NCI-H524 treated with DMSO at 0.1 percent for 48 hours (cell line): ENCODE results near the gene HOMER2.
"Not testable (repeated sequence)": the region's sequence is repeated elsewhere in the genome, so short reads cannot be mapped to it uniquely, and the experiment has no call there.

Experiments
- DNase-seq: peaks from one replicate; lab custom pipeline; 2025; lab: John Stamatoyannopoulos, UW

HOMER2 gene

DNA sequence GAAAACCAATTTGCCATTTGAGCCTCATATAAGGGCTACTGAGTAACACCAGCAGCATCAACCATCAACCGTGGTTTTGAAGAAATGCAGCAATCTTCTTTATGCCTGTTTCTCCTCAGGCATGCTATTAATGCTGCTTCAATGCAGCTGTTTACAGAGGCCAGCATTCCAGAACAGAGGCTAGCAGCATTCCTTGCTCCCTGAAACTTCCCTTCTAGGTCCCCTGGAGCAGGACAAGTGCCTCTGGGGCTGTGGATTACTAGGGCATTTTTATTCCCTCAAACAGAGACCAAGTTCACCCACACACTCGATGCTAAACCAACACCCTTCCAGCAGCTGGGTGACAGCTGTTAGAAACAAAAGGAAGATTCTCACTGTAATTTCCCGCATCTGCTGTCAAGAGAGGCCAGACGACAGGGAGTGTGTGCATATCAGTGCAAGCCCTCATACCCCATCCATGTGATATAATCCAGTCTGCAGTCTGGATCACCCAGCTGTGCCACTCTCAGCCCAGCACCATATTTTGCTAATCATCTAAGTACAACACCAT, 57.5 kb downstream of the HOMER2 start:
- peak; percentile 78 for DNase-seq

- DNase-seq, result not testable (repeated sequence)
Measured at GRCh38 chr15:82893473-82893872, 59.0 kb downstream of the HOMER2 start.

DNA sequence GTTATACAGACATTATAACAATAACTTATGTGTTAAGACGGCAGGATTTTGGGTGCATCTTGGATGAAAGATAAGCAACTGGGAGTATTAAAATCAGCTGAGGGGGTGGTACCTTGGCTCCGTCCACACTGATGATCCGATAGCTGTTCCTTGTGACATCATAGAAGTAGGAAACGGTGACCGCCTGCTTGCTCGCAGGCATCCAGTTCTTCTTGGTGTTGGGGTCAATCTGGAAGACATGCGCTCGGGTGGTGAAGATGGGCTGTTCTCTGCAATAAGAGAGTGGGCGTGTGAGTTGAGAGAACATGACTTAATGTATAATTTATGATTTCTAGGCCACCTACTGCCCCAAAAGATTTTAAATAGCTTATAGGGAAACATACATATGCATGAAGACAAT, 59.9 kb downstream of the HOMER2 start:
- DNase-seq, result no peak

DNA sequence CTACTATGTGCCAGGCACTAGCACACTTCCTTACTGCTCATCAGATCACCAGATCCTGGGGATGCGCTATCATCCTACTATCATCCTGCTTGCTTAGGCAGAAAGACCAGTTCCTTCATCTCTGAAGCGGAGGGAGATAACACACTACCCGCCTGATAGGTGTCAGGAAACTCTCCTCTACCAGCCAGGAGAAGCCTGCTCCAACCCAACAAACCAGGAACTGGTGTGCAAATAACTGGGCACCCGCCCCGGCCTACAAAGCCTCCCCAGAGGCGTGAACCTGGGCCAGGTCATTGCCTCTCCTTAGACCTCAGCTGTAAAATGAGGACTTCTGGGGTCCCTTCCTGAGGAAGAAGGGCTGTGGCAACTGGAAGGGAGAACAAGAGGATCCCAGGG, 61.5 kb downstream of the HOMER2 start:
- DNase-seq, result no peak

- DNase-seq, result no peak
Measured at GRCh38 chr15:82890338-82890994, 62.1 kb downstream of the HOMER2 start.

DNA sequence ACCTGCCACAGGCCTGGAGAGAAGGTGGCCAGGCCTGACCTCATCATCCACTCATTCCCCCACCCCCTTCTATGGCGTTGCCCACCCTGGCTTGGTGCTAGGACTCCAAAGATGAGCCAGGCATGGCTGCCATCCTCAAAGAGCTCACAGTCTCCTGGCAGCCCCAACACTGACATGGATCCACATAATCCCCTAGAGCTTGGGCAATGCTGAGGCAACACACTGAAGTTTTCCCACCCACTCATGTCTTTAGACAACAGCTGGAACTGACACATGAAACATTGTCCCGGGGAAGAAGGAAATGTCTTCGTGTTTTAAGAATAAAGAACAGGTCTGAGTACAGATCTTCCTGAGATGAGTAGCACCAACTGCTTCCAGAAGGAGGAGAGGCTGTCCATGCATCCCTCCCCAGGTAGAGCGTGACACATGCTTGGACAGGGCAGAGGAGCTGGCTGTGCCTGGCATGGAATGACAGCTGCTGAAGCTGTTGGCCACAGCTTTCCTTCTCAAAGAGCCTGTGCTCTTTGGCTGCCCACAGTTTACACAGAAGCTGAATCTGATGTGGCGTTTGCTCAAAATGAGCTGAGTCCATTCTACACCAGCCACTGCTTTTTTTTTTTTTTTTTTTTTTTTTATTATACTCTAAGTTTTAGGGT, 70.1 kb downstream of the HOMER2 start:
- DNase-seq, result no peak

DNA sequence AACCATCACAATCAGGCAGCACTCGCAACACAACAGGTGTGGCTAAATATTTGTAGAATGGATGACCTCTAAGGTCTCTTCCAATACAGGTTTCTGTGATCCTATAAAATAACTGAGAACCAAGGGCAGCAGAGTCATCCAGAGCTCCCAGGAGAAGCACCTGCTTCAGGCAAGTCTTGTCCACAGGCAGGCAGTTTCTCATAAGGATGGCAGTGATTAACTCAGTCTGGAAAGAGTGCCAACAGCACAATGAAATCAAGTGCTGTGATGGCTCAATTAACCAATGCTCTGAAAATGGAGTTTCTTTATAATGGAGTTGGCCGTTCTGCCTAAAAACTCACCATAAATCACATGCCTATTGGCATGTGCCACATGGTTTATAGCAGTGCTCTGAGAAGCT, 70.8 kb downstream of the HOMER2 start:
- no peak for DNase-seq

DNA sequence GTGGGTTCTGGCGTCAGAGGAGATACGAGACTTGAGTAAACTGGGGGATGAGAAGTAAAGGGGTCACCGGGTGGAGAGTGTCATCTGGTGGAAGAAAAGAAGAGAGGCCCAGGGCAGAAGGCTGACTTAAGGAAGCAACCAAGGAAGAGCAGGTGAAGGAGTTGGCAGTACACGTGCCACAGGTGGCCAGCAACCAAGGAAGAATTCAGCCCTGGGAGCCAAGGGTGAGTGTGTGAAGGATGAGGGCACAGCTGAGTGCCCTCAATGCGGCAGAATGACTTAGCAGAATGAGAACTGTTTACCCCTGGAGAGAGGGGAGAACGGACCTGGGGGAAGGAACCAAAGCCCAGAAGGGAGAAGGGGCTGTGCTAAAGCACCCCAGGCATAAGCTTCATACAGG, 71.8 kb downstream of the HOMER2 start:
- DNase-seq, result no peak

DNA sequence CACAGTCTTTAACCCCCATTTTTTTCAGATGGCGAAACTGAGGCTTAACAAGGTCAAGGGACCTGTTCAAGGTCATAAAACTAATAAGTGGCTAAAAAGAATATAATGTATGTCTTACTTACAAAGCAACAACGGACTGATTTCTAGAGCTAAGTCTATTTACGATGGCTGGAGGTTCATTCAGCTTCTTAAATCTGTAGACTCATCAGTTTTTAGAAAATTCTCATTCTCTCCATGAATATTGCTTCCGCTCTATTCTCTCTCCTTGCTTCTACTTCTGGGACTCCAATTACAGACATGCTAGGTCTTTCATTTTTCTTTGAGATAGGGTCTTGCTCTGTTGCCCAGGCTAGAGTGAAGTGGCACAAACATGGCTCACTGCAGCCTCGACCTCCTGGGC, 74.2 kb downstream of the HOMER2 start:
- no peak for DNase-seq

- no peak for DNase-seq
Measured at GRCh38 chr15:82877825-82878224, 74.7 kb downstream of the HOMER2 start.

DNA sequence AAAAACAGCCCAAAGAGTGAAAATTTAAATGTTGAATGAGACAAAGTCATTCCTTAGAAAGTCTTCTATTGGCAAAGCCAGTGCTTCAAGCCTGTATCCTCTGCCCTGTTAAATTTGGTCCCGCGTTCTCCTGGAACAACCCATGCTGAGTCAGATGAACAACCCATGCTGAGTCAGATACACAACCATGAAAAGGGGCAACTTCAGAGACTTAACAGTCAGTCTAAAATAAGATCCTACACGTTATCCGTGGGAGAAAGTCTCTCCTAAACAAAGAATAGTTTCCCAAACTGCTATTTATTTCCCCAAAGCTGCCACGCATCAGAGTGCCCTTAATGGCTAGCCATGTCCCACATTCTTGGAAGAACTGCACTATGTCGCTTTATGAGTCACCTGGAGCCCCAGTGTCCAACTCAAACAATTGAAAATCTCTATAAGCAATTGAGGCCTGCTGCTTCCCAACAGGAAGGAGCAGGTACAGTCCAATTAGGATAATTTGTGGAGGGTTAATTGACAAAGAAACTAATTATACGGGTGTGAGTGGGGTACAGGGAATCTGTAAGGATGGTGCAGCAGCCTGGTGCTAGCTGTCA, 77.0 kb downstream of the HOMER2 start:
- no peak for DNase-seq

DNA sequence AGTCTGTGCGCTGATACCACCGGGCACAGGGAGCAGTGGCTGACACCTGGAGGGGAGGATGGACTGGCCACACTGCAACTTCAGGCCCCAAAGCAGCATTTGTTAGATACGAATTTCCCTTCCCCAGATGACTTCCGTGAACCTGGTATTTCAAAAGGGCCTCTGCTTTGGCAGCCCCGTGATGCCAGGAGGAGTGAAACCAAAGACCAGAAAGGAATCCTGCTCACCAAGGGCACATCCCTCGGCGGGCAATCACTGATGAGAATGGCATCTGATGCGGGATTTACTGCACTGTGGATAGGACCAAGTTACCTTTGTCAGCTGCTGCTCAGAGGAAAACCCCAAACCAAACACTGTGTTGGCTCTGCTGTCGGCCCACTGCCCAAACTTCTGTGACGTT, 77.6 kb downstream of the HOMER2 start:
- DNase-seq, result no peak

- DNase-seq, result no peak
Measured at GRCh38 chr15:82874267-82874666, 78.3 kb downstream of the HOMER2 start.

- no peak for DNase-seq
Measured at GRCh38 chr15:82873000-82873680, 79.4 kb downstream of the HOMER2 start.

GRCh38 chr15:82871832-82872484, 80.6 kb downstream of the HOMER2 start:
- no peak for DNase-seq

- DNase-seq, result no peak
Measured at GRCh38 chr15:82871358-82871757, 81.2 kb downstream of the HOMER2 start.

DNA sequence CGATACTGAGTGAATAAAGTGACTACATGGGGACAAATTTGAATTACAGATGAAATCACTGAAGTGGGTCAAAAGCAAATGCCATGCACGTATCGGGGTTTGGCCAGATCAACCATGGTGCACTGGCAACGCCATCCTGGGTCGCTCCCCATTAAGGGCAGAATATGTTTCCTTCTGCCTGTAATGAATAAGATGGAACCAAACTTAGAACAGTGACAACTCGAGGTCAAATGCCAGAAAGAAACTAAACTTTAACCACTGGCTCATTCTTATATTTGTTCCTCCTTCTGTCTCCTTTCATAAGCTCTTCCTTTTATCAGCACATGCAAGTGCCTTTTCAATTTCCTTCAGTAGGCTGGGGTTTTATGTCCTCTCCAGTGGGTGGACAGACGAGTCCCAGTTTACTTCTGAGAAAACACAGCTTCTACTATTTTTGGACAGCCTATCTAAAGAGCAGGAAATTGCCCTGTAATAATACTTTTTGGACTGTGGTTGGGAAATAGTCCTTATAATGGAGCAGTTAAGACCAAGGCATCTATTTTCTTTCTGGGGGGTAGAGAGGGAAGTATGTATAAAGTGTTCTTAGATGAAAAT, 81.7 kb downstream of the HOMER2 start:
- no peak for DNase-seq

GRCh38 chr15:82865981-82866380, 86.5 kb downstream of the HOMER2 start:
- not testable (repeated sequence) for DNase-seq

- DNase-seq, result not testable (repeated sequence)
Measured at GRCh38 chr15:82865581-82865980, 86.9 kb downstream of the HOMER2 start.

DNA sequence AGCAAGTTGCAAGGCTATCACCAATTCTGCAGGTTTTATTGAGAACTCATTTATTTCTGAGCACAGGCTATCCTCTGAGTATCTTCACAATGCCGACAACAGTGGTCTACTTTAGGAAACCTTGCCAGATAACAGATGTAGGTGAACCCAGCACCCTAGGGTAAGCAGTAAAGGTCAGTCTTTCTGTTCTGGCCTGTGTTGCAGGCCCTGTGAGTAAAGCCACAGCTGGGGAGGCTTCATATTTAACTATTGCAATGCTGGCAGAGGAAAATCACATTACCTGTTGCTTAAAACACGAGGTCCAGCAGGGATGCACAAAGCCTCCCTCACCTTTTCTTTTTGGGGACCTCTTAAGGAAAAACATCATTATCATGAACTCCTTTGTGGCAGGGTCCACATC, 87.6 kb downstream of the HOMER2 start:
- no peak for DNase-seq

DNA sequence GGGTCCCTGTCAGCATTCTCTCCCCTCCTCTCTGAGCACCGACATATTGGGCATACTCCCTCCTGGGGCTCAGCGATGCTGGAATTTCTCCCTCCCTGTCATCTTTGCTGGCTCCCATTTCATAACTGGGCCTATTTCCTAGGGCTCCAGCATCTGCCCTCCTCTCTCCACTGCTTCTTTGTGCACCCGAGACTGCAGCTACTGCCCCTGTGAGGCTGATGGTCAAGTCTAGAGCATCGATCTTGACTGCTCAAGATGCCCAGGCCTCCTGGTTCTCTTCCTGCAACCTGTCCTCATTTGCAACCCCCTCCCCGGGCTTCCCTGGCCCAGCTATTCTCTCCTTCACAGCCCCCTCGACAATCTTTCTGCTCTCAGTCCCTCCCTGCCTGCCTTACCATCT, 89.6 kb downstream of the HOMER2 start:
- no peak for DNase-seq

GRCh38 chr15:82858932-82859331, 93.6 kb downstream of the HOMER2 start:
- no peak for DNase-seq
